HepG2 (cell line): ENCODE data around the gene KIF3C. TPM values are rescaled to one million over a fixed set of nuclear protein-coding genes. Genes with fewer than 3 reads are reported as not detected.

Source experiments
- EEA1 ChIP-seq: sonication (generic); formaldehyde crosslinking; IDR thresholded peaks from 2 replicates; pipeline ENCODE4 v1.5.1; 2020; ENCODE audit warnings: mild to moderate bottlenecking, missing genetic modification reagents, borderline replicate concordance
- ELF1 ChIP-seq: sonication (generic); formaldehyde crosslinking; IDR thresholded peaks from 2 replicates; pipeline ENCODE4 v1.4.0; 2020; ENCODE audit warnings: missing genetic modification reagents
- FOXK1 ChIP-seq: sonication (generic); formaldehyde crosslinking; IDR thresholded peaks from 2 replicates; pipeline ENCODE4 v1.4.0; 2020; ENCODE audit warnings: low read depth, missing genetic modification reagents, borderline replicate concordance
- GATAD1 ChIP-seq: IDR thresholded peaks from 2 replicates; pipeline ENCODE4 v1.6.1; 2016; ENCODE audit warnings: missing genetic modification reagents, missing compliant biosample characterization
- GZF1 ChIP-seq: sonication (generic); formaldehyde crosslinking; IDR thresholded peaks from 2 replicates; pipeline ENCODE4 v1.5.1; 2020; ENCODE audit warnings: mild to moderate bottlenecking, missing genetic modification reagents
- HMG20B ChIP-seq: conservative IDR thresholded peaks from 2 replicates; pipeline ENCODE4 v1.6.1; 2016; ENCODE audit warnings: missing genetic modification reagents, missing compliant biosample characterization
- JUN ChIP-seq: sonication (generic); formaldehyde crosslinking; IDR thresholded peaks from 2 replicates; pipeline ENCODE4 v1.4.0; 2020; ENCODE audit warnings: mild to moderate bottlenecking, missing genetic modification reagents
- KAT8 ChIP-seq: IDR thresholded peaks from 2 replicates; pipeline ENCODE4 v1.6.1; 2016; ENCODE audit warnings: missing genetic modification reagents, missing compliant biosample characterization
- KLF13 ChIP-seq: sonication (generic); formaldehyde crosslinking; IDR thresholded peaks from 2 replicates; pipeline ENCODE4 v1.4.0; 2020; ENCODE audit warnings: mild to moderate bottlenecking, missing genetic modification reagents
- MEIS2 ChIP-seq: sonication (generic); formaldehyde crosslinking; IDR thresholded peaks from 2 replicates; pipeline ENCODE4 v1.9.0; 2021; ENCODE audit warnings: mild to moderate bottlenecking, missing genetic modification reagents
- MTF1 ChIP-seq: sonication (generic); formaldehyde crosslinking; IDR thresholded peaks from 2 replicates; pipeline ENCODE4 v1.5.0; 2020; ENCODE audit warnings: missing genetic modification reagents
- PLRG1 ChIP-seq: fragments of 450-650 bp; conservative IDR thresholded peaks from 2 replicates; pipeline ENCODE4 v1.6.1; 2016
- SAFB2 ChIP-seq: sonication (generic); formaldehyde crosslinking; IDR thresholded peaks from 2 replicates; pipeline ENCODE4 v1.5.1; 2020; ENCODE audit warnings: missing genetic modification reagents, low read depth, mild to moderate bottlenecking, borderline replicate concordance
- TAF15 ChIP-seq: fragments of 200-400 bp; formaldehyde crosslinking; IDR thresholded peaks from one replicate; pipeline ENCODE4 v1.6.1; 2018; ENCODE audit warnings: mild to moderate bottlenecking, low read depth, low read length; ENCODE audit not compliant: poor library complexity, severe bottlenecking
- TBP ChIP-seq: sonication (generic); formaldehyde crosslinking; IDR thresholded peaks from 2 replicates; pipeline ENCODE4 v1.5.0; 2020; ENCODE audit warnings: missing genetic modification reagents
- TFDP1 ChIP-seq: IDR thresholded peaks from 2 replicates; pipeline ENCODE4 v1.6.1; 2016; ENCODE audit warnings: missing compliant biosample characterization, missing genetic modification reagents, borderline replicate concordance
- TP53 ChIP-seq: sonication (generic); formaldehyde crosslinking; conservative IDR thresholded peaks from 2 replicates; pipeline ENCODE4 v1.4.0; 2020; ENCODE audit warnings: missing genetic modification reagents
- ZNF30 ChIP-seq: sonication (generic); formaldehyde crosslinking; IDR thresholded peaks from 2 replicates; pipeline ENCODE4 v1.5.0; 2020; ENCODE audit warnings: mild to moderate bottlenecking, missing genetic modification reagents
- ZNF430 ChIP-seq: sonication (generic); formaldehyde crosslinking; IDR thresholded peaks from 2 replicates; pipeline ENCODE4 v1.9.0; 2021; ENCODE audit warnings: mild to moderate bottlenecking, missing genetic modification reagents
- ZNF432 ChIP-seq: sonication (generic); formaldehyde crosslinking; IDR thresholded peaks from 2 replicates; pipeline ENCODE4 v1.5.0; 2020; ENCODE audit warnings: missing genetic modification reagents, mild to moderate bottlenecking, borderline replicate concordance
- ZNF468 ChIP-seq: sonication (generic); formaldehyde crosslinking; IDR thresholded peaks from 2 replicates; pipeline ENCODE4 v1.8.0; 2022; ENCODE audit warnings: mild to moderate bottlenecking, moderate library complexity, missing genetic modification reagents
- ZNF773 ChIP-seq: sonication (generic); formaldehyde crosslinking; IDR thresholded peaks from 2 replicates; pipeline ENCODE4 v1.4.0; 2020; ENCODE audit warnings: missing genetic modification reagents, borderline replicate concordance
- ZNF883 ChIP-seq: sonication (generic); formaldehyde crosslinking; IDR thresholded peaks from 2 replicates; pipeline ENCODE4 v1.5.1; 2020; ENCODE audit warnings: mild to moderate bottlenecking, missing genetic modification reagents; ENCODE audit errors: not compliant biosample characterization
- polyA plus RNA-seq, 8 experiments: library from polyadenylated mRNA; depleted of rRNA in 3 of 8; stranded (reverse) in 7 of 8; unstranded in 1 of 8; fragments of >200 nt; fragmentation: Illumina TruSeq in 4 of 8; extraction: Trizol in 4 of 8; gene quantifications; 2 replicates each; pipeline versions ENCODE4 v1.2.1 to v1.2.3, GENCODE V29; 2011 to 2016; ENCODE audit warnings: low read depth in 4 of 8, missing spikeins in 1 of 8, mixed read lengths in 1 of 8; ENCODE audit not compliant: insufficient read depth in 1 of 8
- total RNA-seq, 5 experiments: library from RNA; depleted of rRNA; stranded (reverse); fragments of >200 nt; fragmentation: Illumina TruSeq; extraction: Trizol; gene quantifications; 2 replicates each; pipeline ENCODE4 v1.2.3, GENCODE V29; 2016; ENCODE audit warnings: low read depth in 1 of 5
- TF ChIP-seq, protein P1 (sequence below): sonication (generic); formaldehyde crosslinking; IDR thresholded peaks from 2 replicates; pipeline ENCODE4 v1.5.0; 2020; ENCODE audit warnings: missing genetic modification reagents
- TF ChIP-seq, protein P2 (sequence below): sonication (generic); formaldehyde crosslinking; IDR thresholded peaks from 2 replicates; pipeline ENCODE4 v1.5.0; 2020; ENCODE audit warnings: mild to moderate bottlenecking, low read depth, missing genetic modification reagents, borderline replicate concordance
- TF ChIP-seq, protein P3 (sequence below): sonication (generic); formaldehyde crosslinking; IDR thresholded peaks from 2 replicates; pipeline ENCODE4 v1.5.1; 2020; ENCODE audit warnings: mild to moderate bottlenecking, missing genetic modification reagents

The KIF3C gene
- total and polyA plus RNA-seq, 2 of the 13 experiments (the other 11 are each of a cell fraction or from before 2014, with no cell fraction given): 3.6 to 4.9 TPM

GRCh38 chr2:25982273-25982967, at the start of gene KIF3C (continued):
- TF ChIP-seq MTF1 (CRISPR knock-in tag) (no peak), ZNF432 (CRISPR knock-in tag) (no peak), TP53 (CRISPR knock-in tag) (no peak), ZNF883 (CRISPR knock-in tag) (no peak), ZNF430 (no peak), PLRG1 (no peak), TFDP1 (CRISPR knock-in tag) (no peak), GATAD1 (CRISPR knock-in tag) (peak; percentile 30; the same call in 1 of the 2 replicates), KAT8 (no peak), ZNF773 (no peak), HMG20B (CRISPR knock-in tag) (no peak), EEA1 (CRISPR knock-in tag) (no peak), MEIS2 (CRISPR knock-in tag) (no peak), ZNF468 (no peak), TAF15 (no peak), GZF1 (no peak), KLF13 (no peak), FOXK1 (CRISPR knock-in tag) (no peak), JUN (CRISPR knock-in tag) (no peak), TBP (no peak), SAFB2 (CRISPR knock-in tag) (peak; percentile 74; the same call in 1 of the 2 replicates), ELF1 (CRISPR knock-in tag) (0 out of 2 replicates have a peak, but pooled peaks have one; percentile 19), ZNF30 (CRISPR knock-in tag) (no peak)
- TF ChIP-seq, protein P1, sequence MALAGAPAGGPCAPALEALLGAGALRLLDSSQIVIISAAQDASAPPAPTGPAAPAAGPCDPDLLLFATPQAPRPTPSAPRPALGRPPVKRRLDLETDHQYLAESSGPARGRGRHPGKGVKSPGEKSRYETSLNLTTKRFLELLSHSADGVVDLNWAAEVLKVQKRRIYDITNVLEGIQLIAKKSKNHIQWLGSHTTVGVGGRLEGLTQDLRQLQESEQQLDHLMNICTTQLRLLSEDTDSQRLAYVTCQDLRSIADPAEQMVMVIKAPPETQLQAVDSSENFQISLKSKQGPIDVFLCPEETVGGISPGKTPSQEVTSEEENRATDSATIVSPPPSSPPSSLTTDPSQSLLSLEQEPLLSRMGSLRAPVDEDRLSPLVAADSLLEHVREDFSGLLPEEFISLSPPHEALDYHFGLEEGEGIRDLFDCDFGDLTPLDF (CRISPR knock-in tag): no peak
- TF ChIP-seq, protein P2, sequence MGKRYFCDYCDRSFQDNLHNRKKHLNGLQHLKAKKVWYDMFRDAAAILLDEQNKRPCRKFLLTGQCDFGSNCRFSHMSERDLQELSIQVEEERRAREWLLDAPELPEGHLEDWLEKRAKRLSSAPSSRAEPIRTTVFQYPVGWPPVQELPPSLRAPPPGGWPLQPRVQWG (CRISPR knock-in tag): no peak
- TF ChIP-seq, protein P3, sequence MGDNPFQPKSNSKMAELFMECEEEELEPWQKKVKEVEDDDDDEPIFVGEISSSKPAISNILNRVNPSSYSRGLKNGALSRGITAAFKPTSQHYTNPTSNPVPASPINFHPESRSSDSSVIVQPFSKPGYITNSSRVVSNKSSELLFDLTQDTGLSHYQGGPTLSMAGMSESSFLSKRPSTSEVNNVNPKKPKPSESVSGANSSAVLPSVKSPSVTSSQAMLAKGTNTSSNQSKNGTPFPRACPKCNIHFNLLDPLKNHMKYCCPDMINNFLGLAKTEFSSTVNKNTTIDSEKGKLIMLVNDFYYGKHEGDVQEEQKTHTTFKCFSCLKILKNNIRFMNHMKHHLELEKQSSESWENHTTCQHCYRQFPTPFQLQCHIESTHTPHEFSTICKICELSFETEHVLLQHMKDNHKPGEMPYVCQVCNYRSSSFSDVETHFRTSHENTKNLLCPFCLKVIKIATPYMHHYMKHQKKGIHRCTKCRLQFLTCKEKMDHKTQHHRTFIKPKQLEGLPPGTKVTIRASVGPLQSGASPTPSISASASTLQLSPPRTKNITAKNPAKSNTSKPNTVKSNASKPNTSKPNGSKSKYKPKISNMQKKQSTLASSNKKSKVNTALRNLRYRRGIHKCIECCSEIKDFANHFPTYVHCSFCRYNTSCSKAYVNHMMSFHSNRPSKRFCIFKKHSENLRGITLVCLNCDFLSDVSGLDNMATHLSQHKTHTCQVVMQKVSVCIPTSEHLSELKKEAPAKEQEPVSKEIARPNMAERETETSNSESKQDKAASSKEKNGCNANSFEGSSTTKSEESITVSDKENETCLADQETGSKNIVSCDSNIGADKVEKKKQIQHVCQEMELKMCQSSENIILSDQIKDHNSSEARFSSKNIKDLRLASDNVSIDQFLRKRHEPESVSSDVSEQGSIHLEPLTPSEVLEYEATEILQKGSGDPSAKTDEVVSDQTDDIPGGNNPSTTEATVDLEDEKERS (CRISPR knock-in tag): no peak
